ENCODE measurements around the gene HPN.
"Not testable (repeated sequence)": the region's sequence is repeated elsewhere in the genome, so short reads cannot be mapped to it uniquely, and the experiment has no call there.

- not testable (repeated sequence) for TF ChIP-seq CTCF, POLR2A (IDR thresholded peaks at IDR 0.05)
Measured at GRCh38 chr19:35007427-35007826, 34.1 kb upstream of the HPN start.

Data from Peyer's patch (tissue), 4 donors.